ENCODE measurements around the gene TMEM116.
"Not testable (repeated sequence)": the region's sequence is repeated elsewhere in the genome, so short reads cannot be mapped to it uniquely, and the experiment has no call there.

The TMEM116 gene

GRCh38 chr12:112009596-112009995 lies 3.4 kb downstream of the TMEM116 start:
- DNase-seq (ENCODE audit: low read depth), result not testable (repeated sequence)

- no peak for DNase-seq (ENCODE audit: low read depth)
These were observed 4.0 kb downstream of the TMEM116 start for GRCh38 chr12:112008918-112009317.

- no peak for DNase-seq (ENCODE audit: low read depth)
These were observed 5.0 kb downstream of the TMEM116 start for GRCh38 chr12:112007945-112008344.

GRCh38 chr12:112005419-112006395 lies 7.3 kb downstream of the TMEM116 start:
- DNase-seq (ENCODE audit: low read depth), result no peak

- no peak for DNase-seq (ENCODE audit: low read depth)
These were observed 8.9 kb downstream of the TMEM116 start for GRCh38 chr12:112004041-112004440.

- DNase-seq (ENCODE audit: low read depth), result no peak
These were observed 11.4 kb downstream of the TMEM116 start for GRCh38 chr12:112001576-112001975.

GRCh38 chr12:112000820-112001219 lies 12.1 kb downstream of the TMEM116 start:
- no peak for DNase-seq (ENCODE audit: low read depth)

GRCh38 chr12:111999129-111999528 lies 13.8 kb downstream of the TMEM116 start:
- not testable (repeated sequence) for DNase-seq (ENCODE audit: low read depth)

GRCh38 chr12:111998015-111998414 lies 14.9 kb downstream of the TMEM116 start:
- no peak for DNase-seq (ENCODE audit: low read depth)

- DNase-seq (ENCODE audit: low read depth), result no peak
These were observed 15.7 kb downstream of the TMEM116 start for GRCh38 chr12:111997300-111997699.

GRCh38 chr12:111995782-111996480 lies 17.0 kb downstream of the TMEM116 start:
- DNase-seq (ENCODE audit: low read depth), result no peak

GRCh38 chr12:111994211-111995111 lies 18.5 kb downstream of the TMEM116 start:
- DNase-seq (ENCODE audit: low read depth), result not testable (repeated sequence)

- no peak for DNase-seq (ENCODE audit: low read depth)
These were observed 19.4 kb downstream of the TMEM116 start for GRCh38 chr12:111993292-111994150.

- no peak for DNase-seq (ENCODE audit: low read depth)
These were observed 20.5 kb downstream of the TMEM116 start for GRCh38 chr12:111992464-111992863.

- no peak for DNase-seq (ENCODE audit: low read depth)
These were observed 21.0 kb downstream of the TMEM116 start for GRCh38 chr12:111991946-111992345.

GRCh38 chr12:111991535-111991934 lies 21.4 kb downstream of the TMEM116 start:
- DNase-seq (ENCODE audit: low read depth), result no peak

GRCh38 chr12:111984820-111985219 lies 28.1 kb downstream of the TMEM116 start:
- DNase-seq (ENCODE audit: low read depth), result no peak

GRCh38 chr12:111981987-111982386 lies 31.0 kb downstream of the TMEM116 start:
- no peak for DNase-seq (ENCODE audit: low read depth)

- DNase-seq (ENCODE audit: low read depth), result no peak
These were observed 32.4 kb downstream of the TMEM116 start for GRCh38 chr12:111980598-111980997.

- no peak for DNase-seq (ENCODE audit: low read depth)
These were observed 34.4 kb downstream of the TMEM116 start for GRCh38 chr12:111978545-111978944.

- no peak for DNase-seq (ENCODE audit: low read depth)
These were observed 36.1 kb downstream of the TMEM116 start for GRCh38 chr12:111976860-111977259.
